Measurements from ENCODE around the gene HS6ST1. TPM values are rescaled to one million over a fixed set of nuclear protein-coding genes. Genes with fewer than 3 reads are reported as not detected.

HS6ST1 gene
- total RNA-seq, 1 donor from 2014 or later = 68.5 TPM

DNA sequence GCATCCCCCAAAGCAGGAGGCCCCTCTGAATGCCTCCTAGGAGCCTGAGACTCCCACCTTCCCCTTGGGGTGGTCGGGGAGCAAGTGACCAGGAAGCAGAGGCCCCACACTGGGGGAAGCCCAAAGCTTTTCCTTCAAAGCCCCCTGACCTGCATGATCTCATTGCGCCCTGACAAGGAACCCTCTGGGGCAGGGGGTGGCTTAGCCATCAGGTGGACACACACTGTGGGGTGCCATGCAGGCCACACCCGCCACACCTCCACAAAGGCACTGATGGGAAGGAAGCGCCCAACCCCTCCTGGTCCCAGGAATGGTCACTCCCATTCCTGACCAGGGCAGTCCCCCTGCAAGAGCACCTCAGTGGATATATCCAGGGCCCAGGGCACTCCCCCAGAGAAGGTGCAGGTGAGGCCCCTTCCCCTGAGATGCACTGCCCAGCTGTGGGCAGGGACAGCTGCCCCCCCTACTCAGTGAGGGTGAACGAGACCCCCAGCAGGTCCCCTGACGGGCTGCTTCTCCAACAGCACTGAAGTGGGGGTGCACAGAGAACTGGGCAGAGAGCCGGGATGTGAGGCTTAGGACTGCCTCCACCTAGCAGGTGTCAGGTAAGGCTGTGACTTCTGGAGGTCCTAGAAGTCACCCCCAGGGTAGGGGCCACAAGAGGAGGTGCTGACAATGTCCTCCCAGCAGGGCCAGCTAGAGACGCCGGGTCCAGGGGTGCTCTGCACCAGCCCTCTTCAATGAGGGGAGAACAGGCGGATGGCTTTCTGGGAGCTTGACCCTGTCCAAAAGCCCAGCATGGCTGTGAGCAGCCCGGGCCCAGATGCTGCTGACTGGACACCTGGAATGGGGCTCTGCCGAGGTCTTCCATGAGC is 31.5 kb downstream of the HS6ST1 start:
- no peaks in the 10 kb centered on the region for H3K9me3 ChIP-seq
- intact Hi-C loops (cut with DNase I) = no loop called here
- peaks cover 69% of the 10 kb centered on the region for H3K4me1 ChIP-seq
- H3K27me3 ChIP-seq = no peaks in the 10 kb centered on the region
- H3K27ac ChIP-seq = no peak overlapping the region
- no peak overlapping the region for H3K4me3 ChIP-seq
- no peak for DNase-seq (ENCODE audit: extremely low spot score in 2 of 2)
- TF ChIP-seq, protein P1, sequence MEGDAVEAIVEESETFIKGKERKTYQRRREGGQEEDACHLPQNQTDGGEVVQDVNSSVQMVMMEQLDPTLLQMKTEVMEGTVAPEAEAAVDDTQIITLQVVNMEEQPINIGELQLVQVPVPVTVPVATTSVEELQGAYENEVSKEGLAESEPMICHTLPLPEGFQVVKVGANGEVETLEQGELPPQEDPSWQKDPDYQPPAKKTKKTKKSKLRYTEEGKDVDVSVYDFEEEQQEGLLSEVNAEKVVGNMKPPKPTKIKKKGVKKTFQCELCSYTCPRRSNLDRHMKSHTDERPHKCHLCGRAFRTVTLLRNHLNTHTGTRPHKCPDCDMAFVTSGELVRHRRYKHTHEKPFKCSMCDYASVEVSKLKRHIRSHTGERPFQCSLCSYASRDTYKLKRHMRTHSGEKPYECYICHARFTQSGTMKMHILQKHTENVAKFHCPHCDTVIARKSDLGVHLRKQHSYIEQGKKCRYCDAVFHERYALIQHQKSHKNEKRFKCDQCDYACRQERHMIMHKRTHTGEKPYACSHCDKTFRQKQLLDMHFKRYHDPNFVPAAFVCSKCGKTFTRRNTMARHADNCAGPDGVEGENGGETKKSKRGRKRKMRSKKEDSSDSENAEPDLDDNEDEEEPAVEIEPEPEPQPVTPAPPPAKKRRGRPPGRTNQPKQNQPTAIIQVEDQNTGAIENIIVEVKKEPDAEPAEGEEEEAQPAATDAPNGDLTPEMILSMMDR (IDR thresholded peaks at IDR 0.05) = no peak
- no peak for TF ChIP-seq POLR2AphosphoS5 (IDR thresholded peaks at IDR 0.05; ENCODE audit: insufficient read depth in 1 of 2, low read depth in 1 of 2)
- no peak for TF ChIP-seq POLR2A (IDR thresholded peaks at IDR 0.05)
- H3K36me3 ChIP-seq = no peaks in the 10 kb centered on the region

DNA sequence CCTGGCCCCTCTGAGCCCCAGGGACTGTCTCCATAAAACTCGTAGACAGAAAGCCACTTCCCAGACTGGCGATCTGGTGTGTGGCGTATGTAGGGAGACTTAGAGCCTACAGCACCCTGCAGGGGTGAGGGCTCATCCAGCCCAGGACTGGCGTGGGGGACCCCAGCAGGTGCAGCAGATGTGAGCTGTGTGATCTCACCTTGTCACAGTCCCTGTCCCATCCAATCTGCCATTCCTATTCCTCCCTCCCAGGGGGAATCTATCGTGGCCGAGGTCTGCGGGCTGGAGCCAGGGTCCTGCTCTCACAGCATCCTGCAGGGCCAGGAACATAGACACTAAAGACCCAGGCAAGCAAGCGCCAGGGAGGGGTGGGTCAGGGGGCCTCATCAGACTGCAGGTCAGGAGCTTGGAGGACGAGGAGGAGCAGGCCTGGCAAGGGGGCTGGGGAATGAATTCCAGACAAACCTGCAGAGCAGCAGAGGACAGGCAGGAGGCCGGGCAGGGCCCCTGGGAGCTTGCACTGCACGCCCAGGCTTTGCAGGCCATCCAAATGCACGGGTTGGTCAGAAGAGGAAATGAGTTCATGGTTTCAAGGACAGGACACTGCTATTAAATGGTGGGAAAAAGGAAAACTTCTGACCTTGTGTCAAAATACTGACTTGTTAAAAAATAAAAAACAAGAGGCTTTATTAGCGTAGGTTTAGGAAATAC is 32.5 kb downstream of the HS6ST1 start:
- TF ChIP-seq, protein P1 (IDR thresholded peaks at IDR 0.05) = no peak
- no peak overlapping the region for H3K4me3 ChIP-seq
- H3K4me1 ChIP-seq = peaks cover 69% of the 10 kb centered on the region
- DNase-seq (ENCODE audit: extremely low spot score in 2 of 2) = no peak
- H3K9me3 ChIP-seq = no peaks in the 10 kb centered on the region
- no peak overlapping the region for H3K27ac ChIP-seq
- H3K27me3 ChIP-seq = no peaks in the 10 kb centered on the region
- no peaks in the 10 kb centered on the region for H3K36me3 ChIP-seq
- intact Hi-C loops (cut with DNase I) = no loop called here

DNA sequence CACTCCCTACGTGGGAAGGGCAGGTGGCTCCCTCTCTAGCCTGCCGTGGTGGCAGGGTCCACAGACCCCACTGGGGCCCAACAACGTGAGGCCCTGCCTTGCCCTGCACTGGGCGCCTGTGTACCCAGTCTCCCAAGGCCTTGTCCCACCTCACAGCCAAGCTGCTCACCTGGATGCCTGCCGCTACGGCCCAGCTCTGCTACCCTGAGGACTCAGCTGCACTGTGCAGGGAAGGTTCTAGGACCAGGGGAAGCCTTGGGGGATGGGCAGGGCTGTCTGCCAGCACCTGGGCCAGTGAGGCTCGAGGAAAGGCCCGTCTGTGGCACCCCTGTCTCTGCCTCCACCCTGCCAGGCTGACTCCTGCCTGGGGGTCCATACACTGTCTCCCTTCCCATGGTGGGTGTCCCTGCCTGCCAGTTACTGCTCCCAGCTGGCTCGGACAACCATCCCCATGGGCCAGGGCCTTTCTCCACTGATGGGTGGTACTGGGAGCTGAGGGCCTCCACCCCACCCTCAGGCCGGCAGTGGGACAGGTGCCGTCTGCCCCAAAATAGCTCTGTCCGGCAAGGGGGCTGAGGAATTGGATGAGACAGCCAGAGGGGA is 33.2 kb downstream of the HS6ST1 start:
- no peak overlapping the region for H3K27ac ChIP-seq
- H3K4me1 ChIP-seq = peaks cover 73% of the 10 kb centered on the region
- intact Hi-C loops (cut with DNase I) = no loop called here
- no peak overlapping the region for H3K4me3 ChIP-seq
- H3K9me3 ChIP-seq = no peaks in the 10 kb centered on the region
- TF ChIP-seq, protein P1 (IDR thresholded peaks at IDR 0.05) = no peak
- no peak for TF ChIP-seq POLR2A (IDR thresholded peaks at IDR 0.05)
- TF ChIP-seq POLR2AphosphoS5 (IDR thresholded peaks at IDR 0.05; ENCODE audit: insufficient read depth in 1 of 2, low read depth in 1 of 2) = no peak
- H3K36me3 ChIP-seq = no peaks in the 10 kb centered on the region
- H3K27me3 ChIP-seq = no peaks in the 10 kb centered on the region
- no peak for DNase-seq (ENCODE audit: extremely low spot score in 2 of 2)

DNA sequence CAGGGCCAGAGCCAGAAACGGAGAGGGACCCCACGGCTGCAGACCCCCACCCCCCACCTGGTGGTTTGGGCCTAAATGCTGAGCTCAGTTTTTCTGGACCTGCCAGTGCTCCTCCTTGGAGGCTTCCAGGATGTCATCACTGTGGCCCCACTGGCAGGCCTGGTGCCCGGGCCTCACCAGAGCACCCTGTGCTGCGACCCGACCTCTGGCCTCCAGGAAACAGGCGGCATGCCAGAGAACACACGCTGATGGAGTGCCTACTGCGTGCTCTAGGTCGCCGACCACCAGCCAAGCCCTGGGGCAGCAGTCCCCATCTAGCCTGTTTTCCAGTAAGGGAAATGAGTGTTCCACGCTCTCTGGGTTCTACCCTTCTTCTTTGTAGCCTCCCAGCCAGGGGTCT is 33.8 kb downstream of the HS6ST1 start:
- no peak for DNase-seq (ENCODE audit: extremely low spot score in 2 of 2)
- peaks cover 78% of the 10 kb centered on the region for H3K4me1 ChIP-seq
- intact Hi-C loops (cut with DNase I) = no loop called here

More for the DNA sequence above, 33.8 kb downstream of the HS6ST1 start:
- TF ChIP-seq POLR2AphosphoS5 (IDR thresholded peaks at IDR 0.05; ENCODE audit: insufficient read depth in 1 of 2, low read depth in 1 of 2) = no peak
- no peak for TF ChIP-seq POLR2A (IDR thresholded peaks at IDR 0.05)
- TF ChIP-seq, protein P1 (IDR thresholded peaks at IDR 0.05) = no peak
- no peaks in the 10 kb centered on the region for H3K27me3 ChIP-seq
- H3K27ac ChIP-seq = no peak overlapping the region
- no peaks in the 10 kb centered on the region for H3K36me3 ChIP-seq
- no peak overlapping the region for H3K4me3 ChIP-seq
- no peaks in the 10 kb centered on the region for H3K9me3 ChIP-seq
